Measurements from ENCODE around the gene CYB5A.

CYB5A gene

GRCh38 chr18:74249181-74249968, 42.4 kb downstream of the CYB5A start:
- DNase-seq (ENCODE audit: low read depth in 2 of 3, low spot score in 1 of 3), result no peak

GRCh38 chr18:74248595-74248994, 43.2 kb downstream of the CYB5A start:
- DNase-seq (ENCODE audit: low read depth in 2 of 3, low spot score in 1 of 3), result no peak

DNA sequence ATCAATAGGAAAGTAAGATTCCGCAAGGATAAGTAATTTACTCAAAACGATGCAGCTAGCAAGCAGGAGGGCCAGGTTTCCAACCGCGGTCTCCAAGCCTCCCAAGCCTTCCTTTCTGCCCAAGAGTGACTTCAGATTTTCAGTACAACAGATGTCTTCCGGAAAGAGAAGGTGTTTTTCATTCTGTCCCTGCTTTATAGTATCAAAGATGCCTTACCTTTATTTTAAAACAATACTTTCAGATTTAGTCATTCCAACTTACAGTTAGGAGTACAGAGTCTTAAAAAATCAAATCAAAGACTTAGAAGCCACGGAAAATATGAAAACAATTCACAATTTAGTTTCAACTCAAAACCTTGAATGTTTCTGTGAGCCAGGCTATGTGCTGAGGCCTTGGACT, 43.6 kb downstream of the CYB5A start:
- DNase-seq (ENCODE audit: low read depth in 2 of 3, low spot score in 1 of 3), result no peak

GRCh38 chr18:74244554-74244953, 47.2 kb downstream of the CYB5A start:
- DNase-seq (ENCODE audit: low read depth in 2 of 3, low spot score in 1 of 3), result no peak

DNA sequence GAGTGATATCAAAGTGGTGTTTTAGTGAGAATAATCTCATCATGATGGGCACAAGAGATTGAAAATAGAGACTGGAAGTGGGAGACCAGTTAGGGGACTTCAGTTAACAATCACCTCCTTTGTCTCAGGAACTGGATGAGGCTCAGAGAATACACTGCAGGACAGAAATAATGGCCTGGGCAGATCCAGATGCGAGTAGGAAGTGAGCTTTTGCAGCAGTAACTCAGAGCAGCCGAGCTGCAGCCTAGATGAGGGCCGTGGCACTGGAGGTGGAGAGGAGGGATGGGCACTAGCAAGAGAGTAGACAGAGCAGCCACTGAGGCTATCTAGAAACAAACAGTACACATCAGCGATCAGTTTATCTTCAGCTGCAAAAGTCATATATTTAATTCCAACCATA, 48.6 kb downstream of the CYB5A start:
- DNase-seq (ENCODE audit: low read depth in 2 of 3, low spot score in 1 of 3), result no peak

DNA sequence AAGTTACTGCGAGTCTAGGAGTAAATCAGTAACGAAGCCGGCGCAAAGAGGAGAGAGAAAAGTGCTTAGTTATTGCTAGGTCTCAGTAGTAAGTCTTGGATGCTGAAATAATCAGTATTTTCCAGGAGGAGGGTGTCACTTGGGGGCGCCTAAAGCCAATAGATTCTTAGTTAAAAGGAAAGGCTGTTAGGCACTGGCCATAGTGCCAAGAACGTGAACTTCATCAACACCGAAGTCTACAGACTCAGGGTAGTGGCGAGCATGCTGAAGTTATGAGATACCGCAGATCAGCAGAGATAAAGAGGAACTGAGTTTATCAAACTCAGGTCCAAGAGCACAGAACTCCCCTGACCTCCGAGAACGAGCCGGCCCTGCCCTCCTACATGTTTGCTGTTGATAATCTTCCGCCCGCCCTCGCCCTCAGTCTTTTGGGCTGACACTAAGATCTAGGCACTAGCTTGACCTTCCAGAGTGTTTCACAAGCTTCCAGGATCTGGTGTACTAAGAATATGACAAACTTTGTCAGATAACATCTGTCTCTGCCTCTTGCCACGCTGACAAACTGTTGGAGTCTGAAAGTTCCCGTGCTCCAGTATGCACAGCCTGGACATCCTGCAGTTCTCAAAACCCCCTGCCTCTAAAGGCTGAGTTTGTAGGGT, 49.2 kb downstream of the CYB5A start:
- no peak for DNase-seq (ENCODE audit: low read depth in 2 of 3, low spot score in 1 of 3)

- DNase-seq (ENCODE audit: low read depth in 2 of 3, low spot score in 1 of 3), result no peak
Measured at GRCh38 chr18:74241970-74242369, 49.8 kb downstream of the CYB5A start.

DNA sequence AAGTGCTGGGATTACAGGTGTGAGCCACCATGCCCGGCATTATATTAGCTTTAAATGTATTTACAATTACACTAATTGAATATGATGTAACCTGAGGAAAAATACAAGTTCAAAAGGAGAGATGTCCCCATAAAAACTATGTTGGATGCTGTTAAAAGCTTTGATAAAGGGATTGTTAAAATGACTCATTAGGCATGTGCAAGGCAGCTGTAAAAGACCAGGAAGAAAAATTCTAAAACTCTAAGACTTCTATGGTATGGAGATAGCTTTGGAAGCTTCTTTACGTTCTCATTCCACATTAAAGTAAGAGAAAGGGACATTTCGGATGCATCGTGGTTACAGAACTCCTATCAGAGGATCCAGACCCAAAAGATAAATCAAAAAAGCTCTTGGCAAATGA, 50.3 kb downstream of the CYB5A start:
- no peak for DNase-seq (ENCODE audit: low read depth in 2 of 3, low spot score in 1 of 3)

DNA sequence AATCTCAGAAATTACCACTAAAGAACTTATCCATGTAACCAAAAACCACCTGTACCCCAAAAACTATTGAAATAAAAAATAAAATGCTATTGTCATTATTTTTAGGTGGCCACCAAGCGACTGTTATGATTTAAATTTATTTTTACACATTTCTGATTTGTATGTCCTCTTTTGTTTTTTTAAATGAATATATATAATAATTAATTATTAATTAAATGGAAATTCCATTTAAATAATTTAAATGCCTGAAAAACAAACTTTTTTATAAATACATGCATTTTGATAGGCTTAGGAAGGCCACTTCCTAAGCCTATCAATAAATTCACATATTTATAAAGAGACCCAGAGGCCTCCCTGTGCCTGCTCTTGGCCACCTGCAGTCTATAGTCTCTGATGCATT, 52.2 kb downstream of the CYB5A start:
- DNase-seq (ENCODE audit: low read depth in 2 of 3, low spot score in 1 of 3), result no peak

GRCh38 chr18:74234326-74235171, 57.2 kb downstream of the CYB5A start:
- no peak for DNase-seq (ENCODE audit: low read depth in 2 of 3, low spot score in 1 of 3)

GRCh38 chr18:74233933-74234325, 57.8 kb downstream of the CYB5A start:
- DNase-seq (ENCODE audit: low read depth in 2 of 3, low spot score in 1 of 3), result no peak

- DNase-seq (ENCODE audit: low read depth in 2 of 3, low spot score in 1 of 3), result no peak
Measured at GRCh38 chr18:74230922-74231714, 60.6 kb downstream of the CYB5A start.

DNA sequence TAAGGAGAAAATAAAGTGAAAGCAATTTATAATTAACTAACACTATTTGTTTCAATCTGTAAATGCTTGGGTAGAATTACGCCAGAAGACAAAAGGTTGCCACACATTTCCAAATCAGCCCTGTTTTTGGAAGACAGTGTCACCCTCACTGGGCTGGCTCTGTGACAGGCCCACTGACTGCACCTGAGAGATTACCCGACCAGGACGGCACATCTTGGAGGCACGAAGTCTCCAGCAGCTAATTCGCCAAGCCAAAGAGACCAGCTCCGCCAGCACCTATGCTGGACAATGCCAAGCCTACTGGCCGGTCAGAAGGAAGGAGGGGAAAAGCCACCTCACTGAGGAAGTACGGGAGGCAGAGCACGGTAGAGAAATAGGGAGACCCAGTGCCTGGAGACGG, 61.9 kb downstream of the CYB5A start:
- DNase-seq (ENCODE audit: low read depth in 2 of 3, low spot score in 1 of 3), result no peak

DNA sequence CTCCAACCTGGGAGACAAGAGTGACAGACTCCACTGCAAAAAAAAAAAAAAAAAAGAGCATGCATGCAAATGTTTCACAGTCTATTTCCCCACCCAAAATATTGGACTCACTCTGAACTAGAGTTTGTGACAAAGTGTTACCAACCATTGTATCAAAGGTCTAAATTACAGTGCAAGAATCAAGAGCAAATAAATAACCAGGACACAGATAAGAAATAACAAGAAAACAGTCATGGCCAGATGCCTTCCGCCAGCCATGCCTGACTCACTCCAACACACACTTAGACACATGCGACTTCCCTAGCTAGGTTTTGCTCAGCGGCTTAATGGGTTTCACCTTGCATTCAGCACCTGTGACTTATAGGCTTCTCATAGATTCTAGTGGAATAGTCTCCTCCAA, 62.8 kb downstream of the CYB5A start:
- DNase-seq (ENCODE audit: low read depth in 2 of 3, low spot score in 1 of 3), result no peak

GRCh38 chr18:74228312-74228711, 63.5 kb downstream of the CYB5A start:
- DNase-seq (ENCODE audit: low read depth in 2 of 3, low spot score in 1 of 3), result no peak

DNA sequence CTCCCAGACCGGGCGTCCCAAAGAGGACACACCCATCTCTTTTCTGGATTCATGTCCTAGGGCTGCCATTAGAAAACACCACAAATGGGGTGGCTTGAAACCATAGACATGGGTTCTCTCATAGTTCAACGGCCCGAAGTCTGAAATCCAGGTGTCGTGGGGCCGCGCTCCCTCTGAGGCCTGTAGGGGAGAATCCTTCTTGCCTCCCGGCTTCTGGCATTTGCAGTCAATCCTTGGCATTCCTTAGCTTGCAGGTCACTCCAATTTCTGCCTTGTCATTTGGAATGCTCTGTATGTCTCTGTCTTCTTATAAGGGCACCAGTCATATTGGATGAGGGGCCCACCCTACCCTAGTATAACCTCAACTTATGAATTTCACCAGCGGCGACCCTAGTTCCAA, 65.1 kb downstream of the CYB5A start:
- DNase-seq (ENCODE audit: low read depth in 2 of 3, low spot score in 1 of 3), result no peak

GRCh38 chr18:74226156-74226555, 65.6 kb downstream of the CYB5A start:
- DNase-seq (ENCODE audit: low read depth in 2 of 3, low spot score in 1 of 3), result no peak

DNA sequence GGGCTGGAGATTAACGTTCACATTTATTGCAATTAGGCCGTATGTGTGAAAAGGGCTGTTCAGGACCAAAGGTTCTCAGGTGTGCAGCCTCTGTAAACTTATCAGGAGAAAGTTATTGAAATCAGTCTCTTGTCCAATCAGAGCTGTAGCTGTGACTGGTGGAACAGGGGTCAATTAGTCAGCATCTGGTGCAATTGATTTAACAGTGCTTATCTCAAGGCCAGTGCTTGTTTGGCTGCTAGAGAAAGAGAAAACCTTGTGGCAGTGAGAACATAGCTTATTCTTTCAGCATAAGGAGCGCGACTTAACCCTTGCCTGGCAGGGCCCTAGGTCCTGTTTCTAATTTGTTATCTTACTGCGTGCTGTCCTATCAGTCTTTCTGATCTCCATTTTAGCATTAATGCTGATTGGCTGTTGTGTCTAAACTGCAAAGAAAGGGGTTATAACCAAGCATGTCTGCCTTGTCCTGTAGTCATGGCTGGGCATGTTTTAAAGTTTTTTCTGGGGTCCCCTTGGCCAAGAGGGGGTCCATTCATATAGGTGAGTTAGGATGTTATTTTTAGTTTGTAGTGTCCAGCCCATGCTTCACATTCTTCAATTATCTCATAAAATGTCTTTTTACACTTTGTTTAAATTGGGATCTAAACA, 66.4 kb downstream of the CYB5A start:
- DNase-seq (ENCODE audit: low read depth in 2 of 3, low spot score in 1 of 3), result no peak

GRCh38 chr18:74222710-74223494, 68.9 kb downstream of the CYB5A start:
- DNase-seq (ENCODE audit: low read depth in 2 of 3, low spot score in 1 of 3), result no peak

GRCh38 chr18:74221081-74221480, 70.7 kb downstream of the CYB5A start:
- DNase-seq (ENCODE audit: low read depth in 2 of 3, low spot score in 1 of 3), result no peak
